WI38 (cell line): ENCODE results near the gene PLPP3.

Experiments used
- H3K4me3 ChIP-seq: 2 replicates; pipeline ENCODE4 v1.5.1; 2011; ENCODE audit warnings: low read depth, mild to moderate bottlenecking, control low read depth, low read length
- CTCF ChIP-seq: IDR thresholded peaks from 2 replicates; pipeline ENCODE4 v1.5.1; 2012; ENCODE audit warnings: low read depth, mild to moderate bottlenecking, control low read depth, low read length

The PLPP3 gene

GRCh38 chr1:56468518-56468917 lies 110.8 kb downstream of the PLPP3 start:
- no peak for TF ChIP-seq CTCF
- no peak overlapping the region for H3K4me3 ChIP-seq

- H3K4me3 ChIP-seq = no peak overlapping the region
- no peak for TF ChIP-seq CTCF
Observed at GRCh38 chr1:56466538-56466937, 112.8 kb downstream of the PLPP3 start.

- TF ChIP-seq CTCF = no peak
- H3K4me3 ChIP-seq = no peak overlapping the region
Observed at GRCh38 chr1:56464294-56464693, 115.1 kb downstream of the PLPP3 start.

- no peak for TF ChIP-seq CTCF
- H3K4me3 ChIP-seq = no peak overlapping the region
Observed at GRCh38 chr1:56463376-56463775, 116.0 kb downstream of the PLPP3 start.

DNA sequence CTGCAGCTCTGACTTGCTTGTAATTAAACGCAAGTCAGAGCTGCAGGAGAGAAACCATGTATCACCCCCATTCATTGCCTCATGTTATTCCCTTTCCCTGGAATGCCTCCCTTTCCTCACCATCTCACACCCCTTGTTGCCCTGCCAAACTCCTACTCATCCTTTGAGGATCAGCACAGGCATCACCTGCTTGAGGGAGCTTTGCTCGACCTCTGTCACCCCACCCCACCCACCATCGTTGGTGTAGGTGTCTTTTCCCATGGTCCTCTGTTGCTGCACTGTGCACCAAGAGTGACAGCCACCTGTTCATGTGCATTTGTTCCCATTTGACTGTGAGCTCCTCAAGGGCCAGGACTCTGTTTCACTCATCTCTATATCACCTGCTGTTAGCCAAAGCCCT lies 117.2 kb downstream of the PLPP3 start:
- no peak overlapping the region for H3K4me3 ChIP-seq
- no peak for TF ChIP-seq CTCF

GRCh38 chr1:56461158-56462127 lies 117.9 kb downstream of the PLPP3 start:
- H3K4me3 ChIP-seq = no peak overlapping the region
- no peak for TF ChIP-seq CTCF

- no peak for TF ChIP-seq CTCF
Observed at GRCh38 chr1:56459260-56459659, 120.1 kb downstream of the PLPP3 start.

More at GRCh38 chr1:56459260-56459659, 120.1 kb downstream of the PLPP3 start:
- H3K4me3 ChIP-seq = no peak overlapping the region
